Keratinocyte (primary cell): Measurements from ENCODE around the gene KLHL6. TPM values are rescaled to one million over a fixed set of nuclear protein-coding genes. Genes with fewer than 3 reads are reported as not detected.

ENCODE experiments used
- DNase-seq: peaks from one replicate; pipeline ENCODE4 v3.0.0-alpha.2; 2011; ENCODE audit warnings: low read depth, missing footprints, low spot score
- FAIRE-seq: peaks from 2 replicates; lab custom pipeline; 2011; peaks lifted over from hg19 to GRCh38; lab: Jason Lieb, UNC
- H2AFZ ChIP-seq: 2 replicates; pipeline ENCODE4 v1.6.0; 2012; ENCODE audit warnings: low read length, control low read depth, inconsistent platforms; ENCODE audit not compliant: control insufficient read depth
- H3K27ac ChIP-seq: 2 replicates; pipeline ENCODE4 v1.5.1; 2011; ENCODE audit warnings: low read length; ENCODE audit not compliant: control insufficient read depth, insufficient read depth
- H3K27me3 ChIP-seq: 3 replicates; pipeline ENCODE4 v1.6.0; 2011; ENCODE audit warnings: low read length; ENCODE audit not compliant: control insufficient read depth, insufficient read depth; ENCODE audit errors: extremely low read depth
- H3K36me3 ChIP-seq, 2 experiments: 2 replicates in 1 of 2; 3 replicates in 1 of 2; pipeline ENCODE4 v1.5.1; 2011; ENCODE audit warnings: low read length in 2 of 2, mild to moderate bottlenecking in 1 of 2; ENCODE audit not compliant: control insufficient read depth in 2 of 2, insufficient read depth in 2 of 2; ENCODE audit errors: extremely low read depth in 1 of 2
- H3K4me1 ChIP-seq: 3 replicates; pipeline ENCODE4 v1.5.1; 2011; ENCODE audit warnings: low read length; ENCODE audit not compliant: control insufficient read depth, insufficient read depth; ENCODE audit errors: extremely low read depth
- H3K4me2 ChIP-seq: 3 replicates; pipeline ENCODE4 v1.6.0; 2011; ENCODE audit warnings: low read depth, low read length; ENCODE audit not compliant: control insufficient read depth, insufficient read depth; ENCODE audit errors: extremely low read depth
- H3K4me3 ChIP-seq, 3 experiments: fragments of 200-600 bp in 1 of 3; sonication (generic) in 1 of 3; 2 replicates in 2 of 3; 3 replicates in 1 of 3; pipeline ENCODE4 v1.5.1; 2011 to 2016; ENCODE audit warnings: low read length in 3 of 3, mild to moderate bottlenecking in 3 of 3, control low read depth in 2 of 3, inconsistent platforms in 1 of 3, low read depth in 1 of 3, mixed read lengths in 1 of 3, mixed run types in 1 of 3, moderate library complexity in 1 of 3; ENCODE audit not compliant: control insufficient read depth in 2 of 3, insufficient read depth in 2 of 3; ENCODE audit errors: extremely low read depth in 1 of 3
- H3K79me2 ChIP-seq: 2 replicates; pipeline ENCODE4 v1.6.0; 2012; ENCODE audit warnings: low read length; ENCODE audit not compliant: control insufficient read depth, insufficient read depth
- H3K9ac ChIP-seq: 3 replicates; pipeline ENCODE4 v1.6.0; 2011; ENCODE audit warnings: low read length; ENCODE audit not compliant: control insufficient read depth, insufficient read depth; ENCODE audit errors: extremely low read depth
- H3K9me1 ChIP-seq: 3 replicates; pipeline ENCODE4 v1.6.0; 2011; ENCODE audit warnings: low read length; ENCODE audit not compliant: control insufficient read depth, insufficient read depth; ENCODE audit errors: extremely low read depth
- H3K9me3 ChIP-seq: 2 replicates; pipeline ENCODE4 v1.5.1; 2012; ENCODE audit warnings: low read depth, low read length; ENCODE audit not compliant: control insufficient read depth
- H4K20me1 ChIP-seq: 3 replicates; pipeline ENCODE4 v1.6.0; 2011; ENCODE audit warnings: low read length; ENCODE audit not compliant: control insufficient read depth, insufficient read depth; ENCODE audit errors: extremely low read depth
- EZH2 ChIP-seq: IDR thresholded peaks from one replicate; pipeline ENCODE4 v1.6.1; 2012; ENCODE audit warnings: inconsistent platforms, mild to moderate bottlenecking, low read length, moderate library complexity
- dilution Hi-C: fragments of 300-500 bp; cut with MboI; formaldehyde crosslinking; loops from one replicate; pipeline ENCODE4 v1.7.0; 2020; ENCODE audit warnings: low sequenced_read_pairs; ENCODE audit not compliant: extremely low pct_ligation_motif_present
- polyA plus RNA-seq, 5 experiments: library from polyadenylated mRNA; depleted of rRNA in 3 of 5; stranded (reverse) in 3 of 5; stranded (forward) in 1 of 5; unstranded in 1 of 5; fragments of >200 nt; gene quantifications; 1 replicate in 1 of 5; 2 replicates in 3 of 5; 3 replicates in 1 of 5; pipeline versions ENCODE4 v1.2.1 to v1.2.3, GENCODE V29; 2011 to 2012; ENCODE audit warnings: missing spikeins in 2 of 5, low read depth in 1 of 5, low replicate concordance in 1 of 5
- TF ChIP-seq, protein P1 (sequence below), 3 experiments: IDR thresholded peaks in 1 of 3; conservative IDR thresholded peaks in 1 of 3; optimal IDR thresholded peaks in 1 of 3; 2 replicates in 2 of 3; 3 replicates in 1 of 3; pipeline versions ENCODE3 to v1.5.1; 2011; ENCODE audit warnings: low read length in 3 of 3, mild to moderate bottlenecking in 3 of 3, moderate library complexity in 2 of 3, control low read depth in 1 of 3, inconsistent platforms in 1 of 3; ENCODE audit not compliant: insufficient read depth in 2 of 3; ENCODE audit errors: extremely low read depth in 1 of 3

The KLHL6 gene
- polyA plus RNA-seq, 1 donor (not counting 4 experiments of a cell fraction or from before 2014, with no cell fraction given): 0.10 TPM

DNA sequence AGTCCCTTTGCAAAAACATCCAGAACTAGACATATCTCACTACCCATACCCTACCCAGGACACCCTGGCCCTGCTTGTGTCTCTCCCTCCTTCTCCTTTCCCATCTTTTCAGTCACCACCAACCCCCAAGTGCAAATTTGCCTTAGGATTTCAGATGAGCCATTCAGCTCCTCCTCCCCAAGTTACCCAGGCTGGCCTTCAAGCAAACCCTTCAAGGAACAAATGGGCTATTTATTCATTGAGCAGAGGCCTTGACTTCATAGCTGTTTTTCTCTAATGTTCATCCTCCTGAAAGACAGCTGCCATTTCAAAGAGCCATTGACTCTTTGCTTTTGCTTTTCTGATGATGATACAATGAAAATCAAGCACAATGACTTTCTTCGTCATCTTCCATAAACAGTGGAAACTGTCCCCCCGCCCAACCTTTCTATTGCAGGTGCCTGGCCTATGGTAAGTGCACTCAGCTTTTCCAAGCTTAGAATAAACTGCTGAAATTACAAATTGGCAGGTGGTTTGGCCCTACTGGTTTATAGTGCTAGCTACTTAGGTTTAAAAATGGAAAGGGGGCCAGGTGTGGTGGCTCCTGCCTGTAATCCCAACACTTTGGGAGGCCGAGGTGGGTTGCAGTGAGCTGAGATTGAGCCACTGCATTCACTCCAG is 26.1 kb upstream of the KLHL6 start:
- no peaks in the 10 kb centered on the region for H4K20me1 ChIP-seq

DNA sequence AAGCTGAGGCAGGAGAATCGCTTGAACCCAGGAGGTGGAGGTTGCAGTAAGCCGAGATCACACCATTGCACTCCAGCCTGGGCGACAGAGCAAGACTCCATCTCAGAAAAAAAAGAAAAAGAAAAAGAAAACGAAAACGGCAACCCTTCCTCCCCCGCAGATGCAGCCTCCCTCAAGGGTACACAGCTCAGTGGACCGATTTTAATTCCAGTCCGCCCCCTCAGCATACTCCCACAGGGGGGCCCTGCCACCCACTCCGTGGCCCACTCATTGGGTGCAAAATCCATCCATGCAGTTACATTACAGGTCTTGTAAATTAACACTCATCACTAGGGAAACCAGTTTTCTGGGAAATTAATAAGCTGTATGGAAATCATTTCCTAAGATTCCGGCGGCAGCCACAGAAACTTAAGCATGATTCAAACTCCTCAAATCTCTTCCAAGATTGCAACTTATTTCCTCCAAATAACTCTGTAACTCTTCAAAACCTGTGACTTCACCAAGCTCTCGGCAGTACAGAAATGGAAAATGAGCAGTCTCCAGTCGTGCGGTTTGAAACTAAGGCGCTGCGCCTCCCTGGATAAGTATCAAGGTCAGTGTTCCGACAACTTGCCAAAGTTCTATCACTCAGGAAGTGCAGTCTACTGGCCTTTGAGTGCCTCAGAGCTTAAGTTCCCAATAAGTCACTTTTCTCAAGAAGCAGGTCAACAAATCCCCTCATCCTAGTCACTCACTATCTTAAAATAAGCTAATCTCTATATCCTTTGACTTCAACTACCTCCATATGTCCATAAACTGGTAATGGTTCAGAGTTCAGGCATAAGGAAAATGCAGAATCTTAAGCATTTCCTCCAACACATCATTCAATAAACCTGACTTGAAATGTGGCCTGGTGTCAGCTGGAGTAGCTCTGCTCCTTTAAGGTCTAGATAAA is 24.7 kb upstream of the KLHL6 start:
- Histone ChIP-seq H3K27me3 (peaks cover 8% of the 10 kb centered on the region), H3K4me2 (no peak overlapping the region), H3K36me3 (no peaks in the 10 kb centered on the region), H3K4me3 (no peak overlapping the region), H3K9me3 (no peaks in the 10 kb centered on the region), H3K4me1 (no peaks in the 10 kb centered on the region), H4K20me1 (no peaks in the 10 kb centered on the region), H3K27ac (no peak overlapping the region), H3K79me2 (no peaks in the 10 kb centered on the region), H3K9ac (no peak overlapping the region), H3K9me1 (no peaks in the 10 kb centered on the region), H2AFZ (no peak overlapping the region)
- TF ChIP-seq EZH2: no peak
- TF ChIP-seq, protein P1, sequence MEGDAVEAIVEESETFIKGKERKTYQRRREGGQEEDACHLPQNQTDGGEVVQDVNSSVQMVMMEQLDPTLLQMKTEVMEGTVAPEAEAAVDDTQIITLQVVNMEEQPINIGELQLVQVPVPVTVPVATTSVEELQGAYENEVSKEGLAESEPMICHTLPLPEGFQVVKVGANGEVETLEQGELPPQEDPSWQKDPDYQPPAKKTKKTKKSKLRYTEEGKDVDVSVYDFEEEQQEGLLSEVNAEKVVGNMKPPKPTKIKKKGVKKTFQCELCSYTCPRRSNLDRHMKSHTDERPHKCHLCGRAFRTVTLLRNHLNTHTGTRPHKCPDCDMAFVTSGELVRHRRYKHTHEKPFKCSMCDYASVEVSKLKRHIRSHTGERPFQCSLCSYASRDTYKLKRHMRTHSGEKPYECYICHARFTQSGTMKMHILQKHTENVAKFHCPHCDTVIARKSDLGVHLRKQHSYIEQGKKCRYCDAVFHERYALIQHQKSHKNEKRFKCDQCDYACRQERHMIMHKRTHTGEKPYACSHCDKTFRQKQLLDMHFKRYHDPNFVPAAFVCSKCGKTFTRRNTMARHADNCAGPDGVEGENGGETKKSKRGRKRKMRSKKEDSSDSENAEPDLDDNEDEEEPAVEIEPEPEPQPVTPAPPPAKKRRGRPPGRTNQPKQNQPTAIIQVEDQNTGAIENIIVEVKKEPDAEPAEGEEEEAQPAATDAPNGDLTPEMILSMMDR (optimal IDR thresholded peaks at IDR 0.05 in 1 of 3, IDR thresholded peaks at IDR 0.05 in 1 of 3, conservative IDR thresholded peaks at IDR 0.05 in 1 of 3; ENCODE audit: extremely low read depth in 1 of 3, insufficient read depth in 2 of 3, low read length in 3 of 3): no peak
- FAIRE-seq: no peak
- DNase-seq: no peak
- dilution Hi-C loops: no loop called here

More for the DNA sequence above, 26.1 kb upstream of the KLHL6 start:
- FAIRE-seq: no peak
- no peak for TF ChIP-seq EZH2
- TF ChIP-seq, protein P1 (optimal IDR thresholded peaks at IDR 0.05 in 1 of 3, IDR thresholded peaks at IDR 0.05 in 1 of 3, conservative IDR thresholded peaks at IDR 0.05 in 1 of 3; ENCODE audit: extremely low read depth in 1 of 3, insufficient read depth in 2 of 3, low read length in 3 of 3): no peak
- Histone ChIP-seq H3K27me3 (peaks cover 6% of the 10 kb centered on the region), H3K4me1 (no peaks in the 10 kb centered on the region), H3K9me3 (no peaks in the 10 kb centered on the region), H3K79me2 (no peaks in the 10 kb centered on the region), H3K9me1 (no peaks in the 10 kb centered on the region), H3K4me3 (no peak overlapping the region), H2AFZ (no peak overlapping the region), H3K36me3 (no peaks in the 10 kb centered on the region), H3K4me2 (no peak overlapping the region), H3K27ac (no peak overlapping the region), H3K9ac (no peak overlapping the region)
- dilution Hi-C loops: no loop called here
- no peak for DNase-seq
